DND-41 (cell line): Measurements from ENCODE around the gene BMPER.

Source experiments
- ATAC-seq: fragments of 200-7000 bp; cut with Tn5 transposase; 3 replicates; pipeline ENCODE4 v1.9.1; 2021; ENCODE audit warnings: low read depth; ENCODE audit not compliant: insufficient read depth
- DNase-seq: peaks from one replicate; pipeline ENCODE4 v3.0.0-alpha.2; 2020
- H2AFZ ChIP-seq: 2 replicates; pipeline ENCODE4 v1.6.0; 2012; ENCODE audit warnings: low read depth, low read length
- H3K27ac ChIP-seq: 2 replicates; pipeline ENCODE4 v1.5.1; 2012; ENCODE audit warnings: low read length, inconsistent platforms
- H3K27me3 ChIP-seq: fragments of 200-600 bp; sonication (generic); 2 replicates; pipeline ENCODE4 v1.6.0; 2012; ENCODE audit warnings: low read length, mild to moderate bottlenecking, inconsistent platforms; ENCODE audit not compliant: insufficient read depth, poor library complexity
- H3K36me3 ChIP-seq: 2 replicates; pipeline ENCODE4 v1.5.1; 2012; ENCODE audit warnings: low read length, inconsistent platforms; ENCODE audit not compliant: insufficient read depth
- H3K4me1 ChIP-seq: 2 replicates; pipeline ENCODE4 v1.5.1; 2012; ENCODE audit warnings: mild to moderate bottlenecking, low read length; ENCODE audit not compliant: insufficient read depth
- H3K4me2 ChIP-seq: 2 replicates; pipeline ENCODE4 v1.6.0; 2012; ENCODE audit warnings: mild to moderate bottlenecking, moderate library complexity, low read length, inconsistent platforms; ENCODE audit not compliant: insufficient read depth
- H3K4me3 ChIP-seq, 2 experiments: fragments of 200-600 bp in 1 of 2; shearing (Covaris generic) in 1 of 2; 2 replicates each; pipeline ENCODE4 v1.5.1; 2012 to 2016; ENCODE audit warnings: inconsistent platforms in 2 of 2, low read length in 2 of 2, mild to moderate bottlenecking in 2 of 2, low read depth in 1 of 2, moderate library complexity in 1 of 2
- H3K79me2 ChIP-seq: 2 replicates; pipeline ENCODE4 v1.6.0; 2012; ENCODE audit warnings: low read length, inconsistent platforms; ENCODE audit not compliant: insufficient read depth
- H3K9ac ChIP-seq: 2 replicates; pipeline ENCODE4 v1.6.0; 2012; ENCODE audit warnings: low read depth, mild to moderate bottlenecking, inconsistent platforms, low read length, moderate library complexity
- H3K9me3 ChIP-seq: 2 replicates; pipeline ENCODE4 v1.5.1; 2012; ENCODE audit warnings: low read length, moderate library complexity, mild to moderate bottlenecking, inconsistent platforms; ENCODE audit not compliant: insufficient read depth, severe bottlenecking
- H4K20me1 ChIP-seq: 2 replicates; pipeline ENCODE4 v1.6.0; 2012; ENCODE audit warnings: low read length; ENCODE audit not compliant: insufficient read depth
- CTCF ChIP-seq: IDR thresholded peaks from 2 replicates; pipeline ENCODE4 v1.5.1; 2012; ENCODE audit warnings: borderline replicate concordance, low read length, moderate library complexity, mild to moderate bottlenecking; ENCODE audit not compliant: poor library complexity, severe bottlenecking; ENCODE audit errors: extremely low read depth
- EZH2 ChIP-seq: IDR thresholded peaks from 3 replicates; pipeline ENCODE4 v1.6.1; 2012; ENCODE audit warnings: borderline replicate concordance, low read depth, mild to moderate bottlenecking, moderate library complexity, low read length, inconsistent platforms; ENCODE audit not compliant: severe bottlenecking

BMPER gene

GRCh38 chr7:34025600-34025999 is 120.3 kb downstream of the BMPER start:
- Histone ChIP-seq H3K27me3 (no peaks in the 10 kb centered on the region), H3K27ac (no peak overlapping the region), H3K36me3 (no peaks in the 10 kb centered on the region), H3K4me3 (no peak overlapping the region), H3K79me2 (no peaks in the 10 kb centered on the region), H3K4me2 (no peak overlapping the region), H3K4me1 (no peaks in the 10 kb centered on the region), H2AFZ (no peak overlapping the region), H3K9me3 (no peaks in the 10 kb centered on the region), H4K20me1 (no peaks in the 10 kb centered on the region), H3K9ac (no peak overlapping the region)
- TF ChIP-seq EZH2 = no peak
- TF ChIP-seq CTCF = no peak
- ATAC-seq (no peak), DNase-seq (no peak)

GRCh38 chr7:34026481-34027190 is 121.3 kb downstream of the BMPER start:
- H3K36me3 ChIP-seq = no peaks in the 10 kb centered on the region
- no peaks in the 10 kb centered on the region for H3K9me3 ChIP-seq
- no peaks in the 10 kb centered on the region for H3K79me2 ChIP-seq
- no peaks in the 10 kb centered on the region for H3K27me3 ChIP-seq
- no peak overlapping the region for H3K27ac ChIP-seq
- TF ChIP-seq CTCF (no peak), EZH2 (no peak)
- ATAC-seq (no peak), DNase-seq (no peak)
- no peaks in the 10 kb centered on the region for H3K4me1 ChIP-seq
- H3K4me2 ChIP-seq = no peak overlapping the region
- no peak overlapping the region for H2AFZ ChIP-seq
- no peaks in the 10 kb centered on the region for H4K20me1 ChIP-seq
- H3K9ac ChIP-seq = no peak overlapping the region
- H3K4me3 ChIP-seq = no peak overlapping the region

- Histone ChIP-seq H3K9ac (no peak overlapping the region), H3K79me2 (no peaks in the 10 kb centered on the region), H3K4me2 (no peak overlapping the region), H3K9me3 (no peaks in the 10 kb centered on the region), H3K27me3 (no peaks in the 10 kb centered on the region), H3K36me3 (no peaks in the 10 kb centered on the region), H3K27ac (no peak overlapping the region), H3K4me3 (no peak overlapping the region), H4K20me1 (no peaks in the 10 kb centered on the region), H3K4me1 (no peaks in the 10 kb centered on the region), H2AFZ (no peak overlapping the region)
- ATAC-seq (no peak), DNase-seq (no peak)
- TF ChIP-seq CTCF (no peak), EZH2 (no peak)
Observed at GRCh38 chr7:34031156-34031555, 125.8 kb downstream of the BMPER start.
